A549 (cell line): ENCODE measurements around the gene LIMS3.
"Not testable (repeated sequence)": the region's sequence is repeated elsewhere in the genome, so short reads cannot be mapped to it uniquely, and the experiment has no call there.

Source experiments
- CHD2 ChIP-seq: fragments of 150-350 bp; IDR thresholded peaks from 2 replicates; pipeline ENCODE4 v1.6.1; 2014; ENCODE audit warnings: low read length; ENCODE audit not compliant: partially characterized antibody
- CTCF ChIP-seq: fragments of >200 bp; sonication (Bioruptor Twin); formaldehyde crosslinking; IDR thresholded peaks from 3 replicates; pipeline ENCODE4 v1.5.1; 2016
- EP300 ChIP-seq, 2 experiments: fragments of >200 bp; sonication (Bioruptor Twin); formaldehyde crosslinking; IDR thresholded peaks; 2 replicates in 1 of 2; 3 replicates in 1 of 2; pipeline ENCODE4 v1.6.1; 2016 to 2017
- HOXA7 ChIP-seq: fragments of 250-450 bp; sonication (Bioruptor Pico); IDR thresholded peaks from 2 replicates; pipeline ENCODE4 v1.5.0; 2020; ENCODE audit warnings: mild to moderate bottlenecking, moderate library complexity
- JUN ChIP-seq, 2 experiments: fragments of >200 bp; sonication (Bioruptor Twin); formaldehyde crosslinking; IDR thresholded peaks; 2 replicates in 1 of 2; 3 replicates in 1 of 2; pipeline ENCODE4 v1.6.1; 2016 to 2017
- TF ChIP-seq, protein P1 (sequence below): fragments of 250-450 bp; sonication (Bioruptor Pico); IDR thresholded peaks from 2 replicates; pipeline ENCODE4 v1.5.0; 2020; ENCODE audit warnings: low read depth, mild to moderate bottlenecking, moderate library complexity

- TF ChIP-seq CTCF; EP300 (IDR thresholded peaks at IDR 0.05); CHD2; JUN (IDR thresholded peaks at IDR 0.05); HOXA7 (CRISPR knock-in tag): not testable (repeated sequence)
- TF ChIP-seq, protein P1, sequence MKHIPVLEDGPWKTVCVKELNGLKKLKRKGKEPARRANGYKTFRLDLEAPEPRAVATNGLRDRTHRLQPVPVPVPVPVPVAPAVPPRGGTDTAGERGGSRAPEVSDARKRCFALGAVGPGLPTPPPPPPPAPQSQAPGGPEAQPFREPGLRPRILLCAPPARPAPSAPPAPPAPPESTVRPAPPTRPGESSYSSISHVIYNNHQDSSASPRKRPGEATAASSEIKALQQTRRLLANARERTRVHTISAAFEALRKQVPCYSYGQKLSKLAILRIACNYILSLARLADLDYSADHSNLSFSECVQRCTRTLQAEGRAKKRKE (CRISPR knock-in tag): not testable (repeated sequence)
Observed at GRCh38 chr2:109889909-109890308, 8.6 kb upstream of the LIMS3 start.
